ENCODE measurements around the gene CISH.

The CISH gene

GRCh38 chr3:50656417-50657195 is 45.0 kb upstream of the CISH start:
- H3K4me3 ChIP-seq (ENCODE audit: low read depth, low read length) = no peak overlapping the region
- no peak for DNase-seq (ENCODE audit: low read depth)
- TF ChIP-seq CTCF (IDR thresholded peaks at IDR 0.05; ENCODE audit: low read depth, low read length, missing control alignments) = no peak

- no peak for DNase-seq (ENCODE audit: low read depth)
- TF ChIP-seq CTCF (IDR thresholded peaks at IDR 0.05; ENCODE audit: low read depth, low read length, missing control alignments) = no peak
- H3K4me3 ChIP-seq (ENCODE audit: low read depth, low read length) = no peak overlapping the region
Measured at GRCh38 chr3:50655009-50655830, 43.6 kb upstream of the CISH start.

- no peak for DNase-seq (ENCODE audit: low read depth)
- H3K4me3 ChIP-seq (ENCODE audit: low read depth, low read length) = no peak overlapping the region
- no peak for TF ChIP-seq CTCF (IDR thresholded peaks at IDR 0.05; ENCODE audit: low read depth, low read length, missing control alignments)
Measured at GRCh38 chr3:50653937-50654595, 42.5 kb upstream of the CISH start.

- no peak for DNase-seq (ENCODE audit: low read depth)
- TF ChIP-seq CTCF (IDR thresholded peaks at IDR 0.05; ENCODE audit: low read depth, low read length, missing control alignments) = peak; percentile 60
- no peak overlapping the region for H3K4me3 ChIP-seq (ENCODE audit: low read depth, low read length)
Measured at GRCh38 chr3:50652709-50653108, 41.1 kb upstream of the CISH start.

GRCh38 chr3:50651920-50652529 is 40.5 kb upstream of the CISH start:
- TF ChIP-seq CTCF (IDR thresholded peaks at IDR 0.05; ENCODE audit: low read depth, low read length, missing control alignments) = no peak
- DNase-seq (ENCODE audit: low read depth) = no peak
- no peak overlapping the region for H3K4me3 ChIP-seq (ENCODE audit: low read depth, low read length)

GRCh38 chr3:50651445-50651844 is 39.9 kb upstream of the CISH start:
- no peak overlapping the region for H3K4me3 ChIP-seq (ENCODE audit: low read depth, low read length)
- no peak for TF ChIP-seq CTCF (IDR thresholded peaks at IDR 0.05; ENCODE audit: low read depth, low read length, missing control alignments)
- no peak for DNase-seq (ENCODE audit: low read depth)

Data from GM12864 (cell line).